ENCODE data around the gene GSG1L. TPM values are rescaled to one million over a fixed set of nuclear protein-coding genes. Genes with fewer than 3 reads are reported as not detected.

The GSG1L gene
- total RNA-seq, 1 donor from 2014 or later, result not detected

DNA sequence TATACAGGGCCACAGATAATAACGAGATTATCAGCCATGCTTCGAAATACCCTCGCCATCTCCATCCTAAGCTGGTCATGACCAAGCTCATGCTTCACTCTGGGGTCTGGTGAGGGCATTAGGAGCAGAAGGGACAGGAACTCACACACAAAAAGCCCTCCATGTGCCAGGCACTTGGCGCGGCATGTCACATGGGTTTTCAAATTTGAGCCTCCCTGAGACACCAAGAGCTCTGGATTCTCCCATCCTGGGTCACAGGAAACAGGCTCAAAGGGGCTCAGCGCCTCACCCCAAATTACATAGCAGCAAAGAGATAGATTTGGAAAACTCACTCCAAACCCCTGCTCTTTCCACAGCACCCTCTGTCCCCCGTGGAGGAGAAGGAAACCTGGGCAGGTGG is 239.5 kb downstream of the GSG1L start:
- ATAC-seq (ENCODE audit: poor library complexity), result no peak
- DNase-seq, result no peak
- intact Hi-C loops (cut with DNase I), result no loop called here

DNA sequence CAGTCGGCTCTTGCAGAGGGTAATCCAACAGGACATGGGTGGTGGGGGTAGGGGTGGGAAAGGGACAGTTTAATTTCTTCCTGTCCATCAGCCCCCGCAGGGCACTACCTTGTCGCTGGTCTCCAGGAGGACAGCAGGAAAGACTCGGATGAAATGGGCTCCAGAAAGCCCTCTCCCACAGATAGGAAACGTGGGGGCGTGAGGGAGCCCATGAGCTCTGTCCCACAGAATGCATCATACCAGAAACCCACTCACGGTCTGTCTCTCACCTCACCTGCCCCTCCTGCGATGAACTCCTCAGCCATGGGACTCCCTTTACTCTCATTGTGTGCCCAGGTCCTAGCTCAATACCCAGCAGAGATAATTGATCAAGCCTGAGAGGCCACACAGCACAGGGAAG is 240.1 kb downstream of the GSG1L start:
- DNase-seq, result no peak
- intact Hi-C loops (cut with DNase I), result no loop called here
- ATAC-seq (ENCODE audit: poor library complexity), result no peak

DNA sequence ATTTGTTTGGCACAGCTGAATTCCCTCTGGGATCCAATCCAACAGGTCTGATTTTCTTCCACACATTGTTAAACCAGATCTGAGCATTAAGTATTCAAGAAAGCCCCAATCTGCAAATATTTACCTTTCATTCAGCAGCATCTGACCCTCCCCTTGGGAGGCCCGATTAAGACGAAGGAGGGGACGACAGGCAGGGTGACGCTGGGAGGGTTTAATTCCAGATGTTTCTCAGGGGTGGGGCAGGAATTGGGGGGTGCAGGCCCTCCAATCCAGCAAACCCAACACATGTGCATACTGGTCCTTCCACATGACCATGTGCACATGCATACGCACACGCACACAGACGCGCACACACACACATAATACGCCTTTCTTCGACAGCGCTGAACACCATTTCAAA is 240.5 kb downstream of the GSG1L start:
- intact Hi-C loops (cut with DNase I), result no loop called here
- ATAC-seq (ENCODE audit: poor library complexity) (no peak), DNase-seq (no peak)

DNA sequence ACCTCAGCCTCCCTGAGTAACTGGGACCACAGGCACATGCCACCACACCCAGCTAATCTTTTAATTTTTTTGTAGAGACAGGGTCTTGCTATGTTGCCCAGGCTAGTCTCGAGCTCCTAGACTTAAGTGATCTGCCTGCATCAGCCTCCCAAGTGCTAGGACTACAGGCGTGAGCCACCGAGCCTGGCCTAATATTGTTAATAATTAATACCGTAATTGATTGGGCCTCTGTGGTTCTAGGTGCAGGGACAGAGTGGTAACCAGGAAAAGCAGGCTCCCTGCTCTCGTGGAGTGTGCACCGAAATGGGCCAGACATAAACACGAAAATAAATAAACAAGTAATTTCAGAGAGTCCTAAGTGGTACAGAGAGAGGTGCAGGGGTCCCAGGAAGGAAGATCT is 241.0 kb downstream of the GSG1L start:
- DNase-seq, result no peak
- ATAC-seq (ENCODE audit: poor library complexity), result no peak
- intact Hi-C loops (cut with DNase I), result no loop called here

DNA sequence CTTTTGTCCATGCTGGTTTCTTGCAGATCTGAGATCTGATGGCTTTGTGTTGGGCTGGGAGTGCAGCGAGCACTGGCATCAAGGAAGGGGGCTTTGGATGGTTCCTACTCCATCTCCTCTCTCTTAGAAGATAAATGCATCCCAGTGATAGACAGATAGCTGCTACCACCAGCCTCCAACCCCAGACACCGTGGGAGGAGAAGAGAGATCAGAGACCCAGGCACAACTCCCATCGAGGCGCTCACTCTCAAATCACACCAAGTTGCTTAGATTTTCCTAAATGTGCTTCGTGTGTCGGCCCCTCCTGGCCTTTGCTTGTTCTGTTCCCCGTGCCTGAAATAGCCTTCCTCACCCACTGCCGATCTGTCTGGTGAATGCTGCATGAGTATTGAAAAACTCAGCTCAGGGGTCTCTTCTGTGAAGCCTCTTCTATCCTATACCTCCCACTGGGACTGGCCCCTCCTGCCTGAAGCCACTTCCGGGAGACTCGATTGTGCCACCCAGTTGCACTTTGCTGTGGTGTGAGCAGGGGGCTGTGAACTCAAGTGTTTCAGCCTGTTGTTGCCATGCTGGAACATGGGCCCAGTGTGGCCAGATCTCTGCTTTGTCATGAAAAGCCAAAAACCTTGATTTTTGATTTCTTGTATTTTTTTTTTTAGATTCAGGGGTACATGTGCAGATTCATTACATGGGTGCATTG is 242.7 kb downstream of the GSG1L start:
- intact Hi-C loops (cut with DNase I), result no loop called here
- DNase-seq (no peak), ATAC-seq (ENCODE audit: poor library complexity) (no peak)

DNA sequence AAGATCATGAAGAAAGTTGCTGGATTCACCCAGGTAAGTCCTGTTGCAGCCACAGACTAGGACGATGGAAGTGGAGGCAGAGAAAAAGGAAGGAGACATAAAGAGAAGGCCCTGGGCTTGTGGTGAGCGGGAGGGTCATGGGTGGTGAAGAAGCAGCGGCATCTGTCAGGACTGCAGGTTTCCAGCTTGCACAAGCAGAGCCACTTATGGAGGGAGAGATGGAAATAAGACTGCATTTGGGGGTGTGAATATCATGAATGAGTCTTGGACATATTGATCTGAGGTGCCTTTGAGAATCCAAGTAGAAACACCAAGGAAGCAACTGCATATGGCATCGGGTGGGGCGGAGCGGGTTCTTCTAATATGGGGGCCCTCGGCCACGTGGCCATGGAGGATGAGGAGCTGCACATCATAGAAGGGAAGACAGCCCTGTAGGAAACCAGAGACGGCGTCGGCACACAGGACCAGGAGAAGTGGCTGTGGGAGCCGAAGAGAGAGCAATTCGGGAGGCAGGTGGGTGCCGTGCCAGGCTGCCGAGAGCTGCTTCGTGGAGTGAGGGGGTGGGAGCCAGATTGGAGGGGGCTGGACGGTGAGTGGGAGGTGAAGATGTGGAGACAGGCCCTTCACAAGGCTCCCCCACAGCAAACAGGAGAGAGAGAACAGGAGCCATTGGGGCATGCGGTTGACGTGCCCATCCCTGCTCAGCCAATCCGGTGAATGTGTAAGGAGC is 243.5 kb downstream of the GSG1L start:
- intact Hi-C loops (cut with DNase I), result no loop called here
- DNase-seq (no peak), ATAC-seq (ENCODE audit: poor library complexity) (no peak)

DNA sequence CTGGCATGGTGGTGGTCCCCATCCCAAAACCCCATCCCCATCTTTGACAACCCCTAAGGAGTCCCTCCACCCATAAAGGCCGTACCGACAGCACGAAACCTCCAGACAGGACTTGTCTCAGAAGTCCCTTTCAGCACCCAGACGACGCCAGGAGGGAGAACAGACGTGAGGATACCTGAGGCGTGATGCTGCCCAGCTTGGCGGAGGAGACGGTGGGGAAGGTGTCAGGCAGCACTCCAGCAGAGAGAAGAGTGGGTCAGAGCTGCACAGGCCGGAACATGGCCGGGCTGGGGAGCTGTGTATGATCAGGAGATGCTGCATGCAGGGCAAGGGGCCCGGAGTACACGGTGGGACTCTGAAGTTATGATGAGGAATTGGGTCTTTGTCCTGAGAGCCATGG is 244.2 kb downstream of the GSG1L start:
- DNase-seq (no peak), ATAC-seq (ENCODE audit: poor library complexity) (no peak)

DNA sequence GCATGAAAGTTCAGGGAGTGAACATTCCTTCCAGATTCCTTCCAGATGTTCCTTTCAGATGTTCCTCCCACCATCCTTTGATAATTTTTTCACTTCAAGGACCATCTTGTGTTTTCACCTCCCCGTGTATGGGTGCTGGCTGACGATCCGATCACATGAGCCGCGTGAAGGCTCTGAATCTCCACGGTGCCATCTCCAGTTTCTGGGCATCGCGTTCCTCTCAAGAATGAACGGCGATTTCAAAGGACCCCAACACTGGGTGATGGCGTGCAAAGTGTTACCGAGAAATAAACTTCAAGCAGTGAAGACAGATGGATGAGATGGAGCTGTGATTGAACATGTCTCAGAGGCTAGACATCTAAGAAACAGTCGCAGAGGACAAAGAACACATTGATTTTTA is 245.3 kb downstream of the GSG1L start:
- intact Hi-C loops (cut with DNase I), result no loop called here
- ATAC-seq (ENCODE audit: poor library complexity) (no peak), DNase-seq (no peak)

More for the DNA sequence above, 244.2 kb downstream of the GSG1L start:
- intact Hi-C loops (cut with DNase I), result no loop called here

DNA sequence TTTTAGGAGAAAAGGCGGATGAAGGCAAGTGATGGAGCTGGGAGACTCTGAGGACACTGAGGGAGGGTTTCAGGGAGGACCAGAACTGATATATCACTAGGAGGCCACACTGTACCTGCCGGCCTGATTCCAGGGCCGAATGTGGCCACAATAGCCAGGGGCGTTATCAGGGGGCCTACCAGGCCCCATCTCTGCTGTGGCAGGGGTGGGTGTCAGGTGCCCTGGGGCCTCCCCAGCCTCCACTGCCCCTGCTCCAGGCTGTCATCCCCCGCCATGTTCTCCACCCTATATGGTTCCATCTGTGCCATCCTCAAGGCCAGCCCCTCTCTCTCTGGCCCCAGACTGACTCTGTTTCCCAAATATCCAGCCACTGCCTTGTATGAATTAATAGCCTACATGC is 246.5 kb downstream of the GSG1L start:
- ATAC-seq (ENCODE audit: poor library complexity), result no peak
- no peak for DNase-seq
- intact Hi-C loops (cut with DNase I), result no loop called here

DNA sequence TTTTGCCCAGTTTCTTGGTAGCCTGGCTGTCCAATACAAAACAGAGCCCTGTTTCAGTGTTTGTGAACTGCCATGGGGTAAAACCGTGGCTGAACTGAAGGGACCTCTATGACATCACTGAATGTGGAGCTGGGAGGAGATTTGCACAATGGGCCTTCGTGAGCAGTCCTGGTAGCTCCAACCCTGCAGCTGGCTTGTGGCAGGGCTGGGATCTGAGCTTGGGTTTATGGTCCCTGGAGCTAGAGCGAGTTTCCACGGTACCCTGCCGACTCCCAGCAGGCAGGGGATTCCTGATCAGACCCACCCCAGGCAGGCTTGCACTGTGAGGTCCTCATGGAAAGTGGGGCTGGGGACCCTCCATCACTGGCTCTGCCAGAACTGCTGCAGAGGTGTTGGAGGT is 247.0 kb downstream of the GSG1L start:
- DNase-seq (no peak), ATAC-seq (ENCODE audit: poor library complexity) (no peak)
- intact Hi-C loops (cut with DNase I), result no loop called here

DNA sequence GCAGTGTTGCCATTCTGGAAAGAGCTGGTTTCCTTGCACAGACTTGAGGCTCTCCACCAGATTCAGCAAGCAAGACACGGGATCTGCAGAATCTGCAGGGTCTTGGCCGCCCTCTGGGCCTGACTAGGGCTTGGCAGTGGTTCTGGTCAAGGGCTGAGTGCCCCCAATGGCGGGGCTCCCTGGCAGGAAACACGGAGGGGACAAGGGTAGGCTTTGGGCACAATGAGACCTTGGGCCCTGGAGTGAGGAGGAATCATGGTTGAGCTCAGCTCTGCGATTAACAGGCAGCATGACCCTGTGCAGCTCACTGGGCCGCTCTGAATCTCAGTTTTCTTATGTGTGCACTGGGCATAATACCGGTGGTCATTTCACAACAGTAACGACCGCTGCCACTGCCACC is 249.9 kb downstream of the GSG1L start:
- ATAC-seq (ENCODE audit: poor library complexity), result no peak
- intact Hi-C loops (cut with DNase I), result no loop called here
- DNase-seq, result no peak

DNA sequence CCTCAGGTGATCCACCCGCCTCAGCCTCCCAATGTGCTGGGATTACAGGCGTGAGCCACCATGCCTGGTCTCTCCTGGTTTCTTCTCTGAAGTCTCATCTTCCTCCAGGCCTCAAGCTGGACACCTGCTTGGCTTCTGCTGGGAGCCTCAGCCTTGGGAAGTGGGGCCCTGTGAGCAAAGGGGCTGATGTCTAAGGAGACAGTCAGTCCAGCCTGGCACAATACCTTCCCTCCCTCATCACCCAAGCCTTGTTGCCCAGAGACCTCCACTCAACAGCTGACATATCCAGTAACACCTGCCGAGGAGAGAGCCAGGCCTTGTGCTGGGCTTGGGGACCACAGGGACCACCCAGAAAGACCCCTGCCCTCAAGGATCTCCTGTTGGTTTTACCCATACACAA is 251.6 kb downstream of the GSG1L start:
- ATAC-seq (ENCODE audit: poor library complexity), result no peak
- intact Hi-C loops (cut with DNase I), result no loop called here

DNA sequence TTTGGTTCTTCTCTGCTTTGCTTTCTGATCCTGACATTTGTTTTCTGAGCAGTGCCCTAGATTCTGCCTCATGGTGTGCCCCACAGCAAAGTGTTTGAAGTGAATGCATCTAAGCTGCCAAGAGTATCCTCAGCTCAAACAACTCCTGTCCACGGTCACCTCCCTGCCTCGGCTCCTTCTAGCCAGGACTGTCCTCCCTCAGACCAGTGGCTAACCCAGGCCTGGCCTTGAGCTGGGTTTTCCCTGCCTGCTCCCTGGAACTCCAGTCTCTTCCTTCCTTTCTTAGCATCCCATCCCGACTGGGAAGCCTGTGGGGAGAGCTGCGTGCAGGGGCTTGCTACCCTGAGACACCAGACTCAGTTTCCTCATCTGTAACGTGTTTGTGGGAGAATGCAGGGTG is 256.5 kb downstream of the GSG1L start:
- ATAC-seq (ENCODE audit: poor library complexity) (no peak), DNase-seq (no peak)
- intact Hi-C loops (cut with DNase I), result no loop called here

More for the DNA sequence above, 251.6 kb downstream of the GSG1L start:
- DNase-seq, result no peak

DNA sequence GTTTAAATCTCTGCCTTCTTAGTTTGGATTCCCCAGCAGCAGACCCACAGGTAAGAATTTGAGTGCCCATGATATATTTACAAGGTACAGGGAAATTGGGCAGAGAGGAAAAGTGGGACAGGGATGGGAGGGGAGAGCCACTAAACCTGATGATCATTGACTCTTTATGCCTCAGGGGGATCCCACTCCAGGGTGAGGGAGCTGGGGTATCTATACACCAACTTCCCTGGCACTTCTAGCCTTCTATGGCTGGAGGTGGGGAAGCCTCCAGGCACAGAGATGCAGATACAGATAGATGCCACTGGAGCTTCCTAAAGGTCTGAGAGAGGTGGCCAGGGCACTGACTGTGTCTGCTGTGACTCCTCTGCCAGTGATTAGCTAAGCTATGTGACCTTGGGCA is 257.1 kb downstream of the GSG1L start:
- no peak for DNase-seq
- intact Hi-C loops (cut with DNase I), result no loop called here
- ATAC-seq (ENCODE audit: poor library complexity), result no peak

DNA sequence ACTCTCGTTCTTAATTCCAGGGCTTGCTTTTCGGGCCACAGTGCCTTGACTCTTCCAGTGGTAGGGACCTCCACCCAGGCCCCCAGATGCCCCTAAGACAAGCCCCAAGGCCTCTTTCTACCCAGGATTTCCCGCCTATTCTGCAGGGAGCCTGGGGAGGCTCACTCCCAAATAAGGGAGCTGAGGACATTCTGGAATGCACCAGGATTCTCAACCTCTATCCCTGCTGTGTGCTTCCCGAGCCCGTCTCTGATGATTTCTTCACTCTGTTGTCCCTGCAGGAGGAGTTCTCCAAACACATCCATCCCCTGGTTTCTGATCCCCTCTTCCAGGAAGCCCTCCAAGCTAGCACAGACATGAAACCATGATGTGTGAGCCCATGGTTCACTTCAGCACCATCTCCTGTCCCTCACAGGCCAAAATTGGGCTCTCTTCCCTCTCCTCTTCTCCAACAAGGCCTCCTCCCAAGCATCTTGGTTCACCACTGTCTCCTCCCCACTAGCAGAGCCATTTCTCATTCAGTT is 257.6 kb downstream of the GSG1L start:
- DNase-seq (no peak), ATAC-seq (ENCODE audit: poor library complexity) (no peak)
- intact Hi-C loops (cut with DNase I), result no loop called here

DNA sequence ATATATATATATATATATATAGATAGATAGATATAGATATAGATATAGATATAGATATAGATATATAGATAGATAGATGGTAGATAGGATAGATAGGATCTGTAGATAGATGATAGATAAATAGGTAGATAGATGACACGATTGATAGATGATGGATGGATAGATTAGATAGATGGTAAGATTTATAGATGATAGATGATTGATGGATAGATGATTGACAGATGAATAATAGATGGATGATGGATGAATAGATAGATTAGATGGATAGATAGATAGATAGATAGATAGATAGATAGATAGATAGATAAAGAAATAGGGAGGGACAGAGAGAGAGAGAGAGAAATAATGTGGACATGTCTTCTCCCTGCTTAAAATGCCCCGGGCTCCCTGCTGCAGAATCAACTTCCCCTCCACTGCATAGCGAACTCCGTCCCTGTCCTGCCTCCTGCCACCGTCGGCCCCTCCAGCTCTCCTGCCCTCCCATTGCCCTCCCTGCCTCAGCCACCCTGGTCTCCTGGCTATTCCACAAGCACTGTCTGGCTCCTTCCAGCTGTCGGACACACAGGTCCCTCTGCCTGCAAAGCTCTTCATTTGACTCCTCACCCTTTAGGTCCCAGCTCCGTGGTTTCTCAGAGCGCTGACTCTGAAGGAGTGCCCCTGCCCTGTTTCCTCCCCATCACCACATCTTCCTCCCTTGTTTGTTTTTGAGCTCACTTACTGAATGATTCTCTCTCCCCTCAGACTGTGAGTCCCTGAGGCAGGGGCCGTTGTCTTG is 259.6 kb downstream of the GSG1L start:
- intact Hi-C loops (cut with DNase I), result no loop called here
- no peak for ATAC-seq (ENCODE audit: poor library complexity)
- DNase-seq, result no peak

DNA sequence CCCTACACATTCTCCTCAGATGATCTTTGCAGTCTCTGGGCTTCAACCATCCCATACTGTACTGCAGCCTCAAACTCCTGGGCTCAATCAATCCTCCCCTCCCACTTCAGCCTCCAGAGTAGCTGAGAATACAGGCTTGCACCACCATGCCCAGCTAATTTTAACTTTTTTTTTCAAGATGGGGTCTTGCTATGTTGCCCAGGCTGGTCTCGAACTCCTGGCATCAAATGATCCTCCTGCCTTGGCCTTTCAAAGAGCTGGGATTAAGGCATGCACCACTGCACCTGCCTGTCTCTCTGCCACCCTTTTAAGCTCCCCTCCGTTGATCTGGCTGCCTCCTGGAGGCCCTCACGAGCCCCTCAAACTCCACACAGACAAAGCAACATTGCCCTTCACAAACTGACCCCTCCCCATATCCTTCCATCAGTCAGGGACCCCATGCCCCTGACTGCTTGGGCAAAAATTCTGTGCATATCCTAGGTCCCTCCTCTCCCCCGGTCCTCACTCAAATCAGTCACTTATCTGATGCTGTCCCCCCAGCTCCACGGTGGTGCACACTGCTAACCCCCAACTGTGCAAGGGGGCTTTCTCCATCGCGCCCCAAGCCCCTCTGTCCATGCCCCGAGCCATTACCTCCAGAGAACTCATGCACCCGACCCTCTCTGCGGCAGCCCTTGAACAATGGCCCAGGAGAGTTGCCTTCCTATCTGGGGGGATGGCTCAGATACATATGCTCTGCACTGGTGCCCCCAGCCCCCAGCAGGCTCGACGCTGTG is 260.7 kb downstream of the GSG1L start:
- ATAC-seq (ENCODE audit: poor library complexity) (no peak), DNase-seq (no peak)
- intact Hi-C loops (cut with DNase I), result no loop called here

DNA sequence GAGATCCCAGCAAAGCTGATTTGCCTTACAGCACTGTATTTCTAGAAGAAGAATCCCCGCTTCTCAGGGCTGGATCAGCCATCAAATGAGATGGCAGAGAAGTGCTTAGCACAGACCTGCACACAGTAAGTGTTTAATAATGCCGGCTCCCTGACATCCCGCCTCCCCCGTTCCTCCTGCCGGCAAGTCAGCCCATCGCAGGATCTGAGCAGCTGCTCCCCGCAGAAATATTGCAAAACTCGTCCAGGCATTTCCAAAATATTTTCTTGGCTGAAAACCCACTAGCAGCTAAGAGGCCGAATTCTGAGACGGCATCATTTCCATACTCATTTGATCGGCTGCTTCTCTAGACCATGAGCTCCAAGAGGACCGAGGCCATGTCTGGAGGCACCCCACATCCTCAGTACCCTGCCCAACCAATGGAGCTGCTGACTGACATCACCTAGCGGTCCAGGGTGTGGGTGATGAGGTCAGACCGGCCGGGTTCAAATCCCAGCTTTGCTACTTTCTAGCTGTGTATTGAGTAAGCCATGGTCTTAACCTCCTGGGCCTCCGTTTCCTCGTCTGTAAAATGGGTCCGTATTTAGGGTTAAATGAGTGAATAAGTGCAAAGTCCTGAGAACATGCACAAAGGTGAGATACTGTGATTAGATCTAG is 262.1 kb downstream of the GSG1L start:
- ATAC-seq (ENCODE audit: poor library complexity), result peak; percentile 29
- DNase-seq, result no peak
- intact Hi-C loops (cut with DNase I), result no loop called here
